ENCODE results near the gene NUAK1.
A peak's percentile ranks its signal among the peaks of the same experiment; 100 is the strongest.

NUAK1 gene

DNA sequence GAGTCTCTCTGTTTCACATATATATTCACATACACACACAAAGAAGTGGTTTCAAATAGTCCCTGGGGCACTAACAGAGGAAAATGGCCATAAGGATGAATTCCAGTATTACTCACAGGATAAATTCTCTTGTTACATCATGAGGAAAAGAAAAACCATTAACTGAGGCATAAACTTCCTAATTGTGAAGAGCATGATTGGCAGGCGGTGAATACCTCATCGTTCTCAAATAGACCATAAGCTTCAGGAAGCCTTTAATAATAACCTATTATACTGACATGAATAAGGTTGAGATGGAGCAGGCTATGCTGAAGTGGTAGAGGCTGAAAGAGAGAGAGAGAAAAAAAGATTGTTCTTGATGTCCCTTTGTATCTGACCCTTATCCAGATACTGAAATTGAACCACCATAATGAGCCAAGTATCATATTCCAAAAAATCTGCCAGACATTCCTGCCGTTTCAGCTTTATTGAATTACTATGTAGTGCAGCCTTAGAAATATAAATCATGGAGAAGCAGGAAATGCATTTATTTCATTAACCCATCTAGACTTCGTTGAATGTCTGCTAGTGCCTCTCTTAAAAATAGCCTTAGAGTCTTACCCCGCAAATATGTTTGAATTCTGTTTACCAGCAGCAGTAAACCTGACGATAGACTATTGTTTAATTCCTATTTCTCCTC, 86.8 kb downstream of the NUAK1 start:
- DNase-seq, result no peak

GRCh38 chr12:106049546-106049945, 89.2 kb downstream of the NUAK1 start:
- DNase-seq, result no peak

DNA sequence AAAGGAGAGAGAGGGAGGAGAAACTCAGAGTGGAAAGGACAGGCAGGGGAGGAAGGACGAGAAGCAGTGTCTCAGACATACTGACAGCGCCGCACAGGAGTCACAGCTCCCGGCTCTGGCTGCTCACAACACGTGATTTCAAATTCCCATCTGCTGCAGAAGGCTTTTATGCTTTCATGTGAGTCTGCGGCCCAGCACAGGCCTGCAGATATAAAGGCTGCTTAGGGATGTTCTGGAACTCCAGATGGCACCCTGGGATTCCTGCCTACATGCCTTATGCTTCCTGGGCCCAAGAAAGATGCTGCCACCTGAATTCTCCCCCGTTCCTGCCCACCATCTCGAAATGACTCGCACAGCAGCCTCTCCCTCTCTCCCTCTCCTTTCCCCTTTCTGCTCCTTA, 89.6 kb downstream of the NUAK1 start:
- no peak for DNase-seq

DNA sequence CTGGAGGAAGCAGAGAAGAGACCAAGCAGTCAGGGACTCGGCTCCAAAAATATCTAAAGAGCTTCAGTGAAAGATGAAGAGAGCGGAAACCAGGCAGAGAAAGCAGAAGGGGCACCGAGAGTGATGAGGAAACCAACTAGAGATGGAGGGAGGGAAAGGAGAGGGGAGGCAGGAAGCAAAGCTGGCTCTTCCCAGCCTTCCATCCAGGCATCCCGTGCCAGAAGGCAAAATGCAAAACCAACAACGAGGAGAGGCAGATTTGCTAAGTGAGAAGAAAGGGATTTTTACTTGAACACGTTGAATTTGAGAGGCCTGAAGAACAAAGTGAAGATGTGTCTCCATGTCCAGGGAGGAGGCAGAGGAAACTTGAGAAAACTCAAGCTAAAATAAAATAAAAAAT, 90.1 kb downstream of the NUAK1 start:
- DNase-seq, result no peak

DNA sequence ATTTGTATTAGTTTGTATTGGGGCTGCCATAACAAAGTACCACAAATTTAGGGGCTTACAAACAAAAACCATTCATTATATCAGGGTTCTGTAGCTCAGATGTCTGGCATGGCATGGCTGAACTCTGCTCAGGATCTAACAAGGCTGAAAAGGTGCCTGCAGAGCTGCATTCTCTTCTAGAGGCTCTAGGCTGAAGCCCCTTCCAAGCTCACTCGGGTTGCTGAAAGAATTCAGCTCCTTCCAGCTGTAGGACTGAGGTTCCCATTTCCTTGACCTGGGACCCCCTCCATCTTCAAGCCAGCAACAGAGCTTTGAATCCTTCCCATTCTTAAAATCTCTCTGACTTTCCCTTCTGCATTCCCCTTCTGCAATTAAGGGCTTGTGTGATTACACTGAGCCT, 90.7 kb downstream of the NUAK1 start:
- no peak for DNase-seq

DNA sequence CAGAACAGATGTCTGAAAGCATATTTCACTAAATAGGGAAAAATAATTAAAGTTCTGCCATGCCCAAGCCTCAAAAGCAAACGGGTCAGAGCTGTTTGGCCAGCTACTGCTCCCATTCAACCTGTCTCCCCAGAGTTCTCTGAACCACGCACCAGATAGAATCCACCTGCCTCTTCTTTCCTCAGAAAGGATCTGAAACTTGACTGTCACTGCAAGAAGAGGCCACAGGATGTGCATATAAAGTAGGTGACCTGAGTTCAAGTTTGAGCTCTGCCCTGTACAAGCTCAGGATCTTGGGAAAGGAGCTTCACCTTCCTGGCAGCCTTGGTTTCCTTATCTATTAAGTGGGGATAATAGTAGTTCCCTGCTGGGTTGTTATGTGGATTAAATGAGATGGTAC, 91.8 kb downstream of the NUAK1 start:
- DNase-seq, result no peak

- no peak for DNase-seq
These were observed 92.4 kb downstream of the NUAK1 start for GRCh38 chr12:106046301-106046846.

GRCh38 chr12:106045251-106045674, 93.5 kb downstream of the NUAK1 start:
- DNase-seq, result peak; percentile 35

DNA sequence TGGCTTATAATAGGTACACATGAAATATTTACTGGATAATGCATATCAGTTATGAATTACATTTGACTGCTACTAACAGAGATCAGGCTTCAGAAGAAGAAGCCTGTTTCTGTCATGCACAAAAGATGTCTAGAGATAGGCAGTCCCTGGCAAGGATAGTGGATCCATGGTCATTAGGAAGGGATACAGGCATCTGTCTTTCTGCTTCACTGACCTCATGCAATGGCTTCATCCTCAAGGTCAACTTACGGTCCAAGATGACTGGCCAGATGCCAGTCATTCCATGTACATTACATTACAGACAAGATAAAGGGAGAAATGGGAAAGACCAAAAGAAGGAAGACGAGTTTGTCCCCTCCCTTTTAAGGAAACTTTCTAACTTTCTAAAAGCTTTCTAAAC, 94.0 kb downstream of the NUAK1 start:
- DNase-seq, result no peak

DNA sequence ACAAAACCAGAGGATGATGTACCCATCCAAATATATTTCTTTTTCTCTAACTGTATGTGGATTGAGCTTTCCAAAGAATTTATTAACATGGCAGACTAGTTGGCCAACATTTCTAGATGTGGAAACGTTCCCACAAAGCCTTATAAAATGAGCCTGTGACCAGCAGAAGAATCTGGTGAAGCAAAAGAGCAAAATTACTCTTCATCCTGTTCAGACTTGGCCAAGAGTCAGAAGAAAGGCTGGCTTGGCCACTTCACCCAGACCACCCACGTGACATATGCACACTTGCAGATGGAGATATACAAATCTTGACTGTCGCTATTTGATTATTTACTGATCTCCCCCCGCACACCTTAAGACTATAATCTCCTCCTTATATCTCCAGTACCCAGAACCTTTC, 96.7 kb downstream of the NUAK1 start:
- no peak for DNase-seq

DNA sequence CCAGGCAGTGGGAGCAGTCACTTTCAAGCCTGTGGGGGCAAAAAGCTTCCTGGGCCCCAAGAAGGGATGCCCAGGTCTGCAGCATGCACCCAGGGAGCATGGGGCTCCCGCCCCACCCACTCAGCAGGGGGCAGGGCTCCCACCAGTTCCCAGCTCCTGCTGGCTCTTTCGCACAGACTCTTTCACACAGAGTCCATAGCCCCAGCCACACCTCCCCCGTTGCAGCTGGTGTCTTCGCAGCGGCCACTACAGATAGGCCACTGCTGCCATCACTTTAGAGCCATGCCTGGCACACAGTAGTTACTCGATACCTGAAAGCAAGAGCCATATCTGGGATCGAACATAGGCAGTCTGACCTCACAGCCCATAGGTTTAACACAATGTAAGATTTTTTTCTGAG, 98.2 kb downstream of the NUAK1 start:
- no peak for DNase-seq

GRCh38 chr12:106039646-106040404, 98.9 kb downstream of the NUAK1 start:
- DNase-seq, result no peak

GRCh38 chr12:106039242-106039641, 99.5 kb downstream of the NUAK1 start:
- DNase-seq, result no peak

- DNase-seq, result no peak
These were observed 101.0 kb downstream of the NUAK1 start for GRCh38 chr12:106037524-106038298.

- DNase-seq, result no peak
These were observed 103.3 kb downstream of the NUAK1 start for GRCh38 chr12:106035421-106035820.

DNA sequence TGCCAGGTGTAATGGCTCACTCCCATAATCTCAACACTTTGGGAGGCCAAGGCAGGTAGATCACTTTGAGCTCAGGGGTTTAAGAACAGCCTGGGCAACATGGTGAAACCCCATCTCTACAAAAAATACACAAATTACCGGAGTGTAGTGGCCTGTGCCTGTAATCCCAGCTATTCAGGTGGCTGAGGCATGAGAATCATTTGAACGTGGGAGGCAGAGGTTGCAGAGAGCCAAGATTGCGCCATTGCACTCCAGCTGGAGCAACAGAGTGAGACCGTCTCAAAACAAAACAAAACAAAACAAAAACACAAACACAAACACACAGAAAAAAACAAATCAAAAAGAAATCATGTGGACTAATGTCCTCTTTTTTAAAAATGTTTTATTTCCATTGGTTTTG, 104.4 kb downstream of the NUAK1 start:
- no peak for DNase-seq

DNA sequence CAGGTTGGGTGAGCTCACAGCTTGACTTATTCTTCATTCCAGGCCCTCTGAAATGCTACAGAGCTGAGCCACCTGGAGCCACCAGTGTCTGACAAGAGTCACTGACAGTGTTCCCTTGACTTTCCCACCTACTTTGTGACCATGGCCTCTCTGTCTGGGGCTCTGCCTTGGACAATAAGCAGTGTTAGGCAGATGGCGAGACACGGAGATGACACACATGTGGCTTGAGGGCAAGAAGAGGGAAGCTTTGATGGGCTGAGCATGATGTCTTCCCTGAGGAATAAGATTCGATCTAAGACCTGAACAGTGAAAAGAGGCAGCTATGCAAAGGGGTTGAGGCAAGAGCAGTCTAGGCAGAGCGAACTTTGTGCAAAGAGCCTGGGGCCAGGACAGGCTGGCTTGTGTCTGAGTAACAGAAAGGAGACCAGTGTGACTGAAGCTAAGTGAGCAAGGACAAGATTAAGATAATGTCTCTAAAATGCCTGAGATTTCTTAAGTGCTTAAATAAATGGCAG, 105.5 kb downstream of the NUAK1 start:
- DNase-seq, result no peak

DNA sequence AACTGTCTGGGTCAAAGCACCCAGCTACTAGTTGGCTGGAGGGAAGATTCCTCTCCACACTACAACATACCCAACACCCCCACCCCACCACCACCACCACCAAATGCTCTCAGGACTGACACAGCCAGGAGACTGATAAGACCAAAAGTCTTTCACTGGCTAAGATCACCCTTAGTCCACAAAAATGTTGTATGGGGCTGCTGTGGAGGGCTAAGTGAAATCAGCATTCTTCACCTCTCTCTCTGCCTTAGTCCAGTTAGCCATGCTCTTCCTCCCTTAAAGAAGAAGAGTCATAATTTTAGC, 106.2 kb downstream of the NUAK1 start:
- no peak for DNase-seq

DNA sequence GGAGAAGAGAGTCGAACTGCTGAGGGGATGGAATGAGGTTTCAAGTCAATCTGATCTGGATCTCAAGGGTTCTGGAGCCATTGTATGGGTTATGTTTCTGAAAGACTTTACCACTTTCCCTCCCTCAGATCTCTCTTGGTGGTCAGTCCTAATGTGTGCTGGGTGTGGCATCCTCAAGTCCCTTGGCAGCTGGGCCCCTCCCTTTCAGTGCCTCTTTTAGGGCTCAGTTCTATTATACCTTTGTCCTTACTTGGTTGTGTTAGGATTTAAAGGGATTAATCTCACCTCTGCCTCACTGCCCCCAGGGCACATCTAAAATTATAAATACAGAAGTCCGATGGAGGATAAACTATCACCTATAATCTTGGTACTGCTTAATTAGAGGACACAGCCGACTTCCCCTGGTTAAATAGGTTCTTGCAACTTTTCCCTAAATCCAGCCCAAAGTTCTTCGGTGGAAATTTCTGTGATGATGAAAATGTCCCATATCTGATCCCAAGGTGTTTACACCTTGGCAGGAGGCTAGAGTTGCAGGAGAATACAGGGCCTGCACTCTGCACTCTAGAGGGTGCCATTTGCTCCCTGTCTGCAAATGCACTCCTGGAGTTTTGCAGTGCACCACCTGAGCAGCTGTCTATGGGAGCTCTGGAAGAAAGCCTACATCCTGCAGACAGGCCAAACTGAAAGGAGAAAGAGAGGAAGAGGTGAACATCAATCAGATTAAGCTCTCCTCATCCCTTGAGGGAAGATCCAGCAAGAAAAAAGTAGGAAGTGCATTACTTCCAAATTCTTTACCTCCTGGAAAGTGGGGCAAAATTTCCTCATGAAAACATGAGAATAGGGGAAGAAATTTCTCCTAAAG, 106.8 kb downstream of the NUAK1 start:
- DNase-seq, result no peak

GRCh38 chr12:106030210-106031071, 108.3 kb downstream of the NUAK1 start:
- DNase-seq, result no peak

- DNase-seq, result no peak
These were observed 109.2 kb downstream of the NUAK1 start for GRCh38 chr12:106029532-106029931.

- DNase-seq, result no peak
These were observed 110.8 kb downstream of the NUAK1 start for GRCh38 chr12:106027911-106028310.

Measured in NCI-H1436 treated with DMSO at 0.1 percent for 48 hours (cell line).